NCI-H2081 treated with DMSO at 0.1 percent for 48 hours (cell line): Measurements from ENCODE around the gene ZNF337.

Experiments used
- DNase-seq: peaks from one replicate; lab custom pipeline; 2025; lab: John Stamatoyannopoulos, UW

Gene ZNF337

DNA sequence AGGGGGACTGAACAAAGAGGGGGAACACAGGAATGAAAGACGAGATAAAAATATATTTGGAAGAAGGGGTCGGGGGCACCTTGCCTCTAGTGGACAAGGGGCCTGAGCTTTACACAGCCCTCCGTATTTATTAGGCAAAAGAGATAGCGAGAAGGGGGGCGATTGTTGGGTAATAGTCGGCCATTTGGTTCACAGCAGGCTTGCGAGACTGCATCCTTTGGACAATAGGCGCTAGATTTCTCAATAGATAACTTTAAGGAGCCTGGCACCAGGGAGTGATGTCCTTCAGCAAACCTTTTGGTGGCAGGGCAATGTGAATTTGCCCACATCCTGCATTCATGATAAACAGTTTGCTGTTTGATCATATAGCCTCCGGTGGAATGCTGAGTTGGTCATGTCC is 69.9 kb downstream of the ZNF337 start:
- no peak for DNase-seq

- no peak for DNase-seq
Measured at GRCh38 chr20:25624500-25624939, 72.1 kb downstream of the ZNF337 start.
